Lower leg skin (tissue), 4 donors: ENCODE measurements around the gene TMC7. TPM values are rescaled to one million over a fixed set of nuclear protein-coding genes. Genes with fewer than 3 reads are reported as not detected.

Experiments used
- DNase-seq, 2 donors: peaks; one replicate each; pipeline ENCODE4 v3.0.0-alpha.2; 2019; ENCODE audit warnings: low spot score in 2 of 2
- H3K4me3 ChIP-seq: fragments of 200-600 bp; sonication (generic); 2 replicates; pipeline ENCODE4 v1.5.1; 2017; ENCODE audit warnings: mild to moderate bottlenecking, low read depth; ENCODE audit not compliant: poor library complexity, severe bottlenecking
- POLR2A ChIP-seq, 2 donors: fragments of 450-650 bp; IDR thresholded peaks; one replicate each; pipeline ENCODE4 v1.6.1; 2016 to 2017; ENCODE audit warnings: antibody characterized with exemption in 2 of 2, mild to moderate bottlenecking in 1 of 2, moderate library complexity in 1 of 2
- whole genome bisulfite sequencing, 2 donors: methylation state at CpG; one replicate each; pipeline ENCODE4 v1.1.5; 2018; 5-methylcytosine and 5-hydroxymethylcytosine counted together
- intact Hi-C: fragments of 100-400 bp; cut with DNase I; formaldehyde crosslinking; loops from one replicate; pipeline ENCODE4 v1.15.0; 2023; ENCODE audit warnings: low total_unique reads
- total RNA-seq, 4 donors: library from RNA; depleted of rRNA; stranded (reverse); fragments of >200 nt; gene quantifications; one replicate each; pipeline ENCODE4 v1.1.0, GENCODE V29; 2016
- TF ChIP-seq, protein P1 (sequence below), 3 donors: fragments of 450-650 bp; IDR thresholded peaks; one replicate each; pipeline ENCODE4 v1.5.1; 2016; ENCODE audit warnings: antibody characterized with exemption in 3 of 3, mild to moderate bottlenecking in 3 of 3, moderate library complexity in 2 of 3

The TMC7 gene
- total RNA-seq, 4 donors from 2014 or later, result 0.38 to 1.6 (median 0.73) TPM

DNA sequence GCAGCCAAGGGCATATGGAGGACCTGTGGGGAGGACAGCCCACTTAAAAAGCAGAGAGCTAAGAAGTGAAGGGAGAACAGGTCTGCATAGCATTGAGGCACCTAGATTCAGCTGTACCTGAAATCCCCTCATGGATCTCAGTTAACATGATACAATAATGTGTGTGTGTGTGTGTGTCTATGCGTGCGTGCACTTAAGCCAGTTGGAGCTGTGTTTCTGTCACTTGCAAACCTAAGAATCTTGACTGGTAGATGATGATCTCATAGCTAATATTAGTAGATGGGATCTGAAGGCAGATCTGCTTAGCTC is 128.3 kb downstream of the TMC7 start:
- TF ChIP-seq POLR2A (IDR thresholded peaks at IDR 0.05), result no peak
- TF ChIP-seq, protein P1, sequence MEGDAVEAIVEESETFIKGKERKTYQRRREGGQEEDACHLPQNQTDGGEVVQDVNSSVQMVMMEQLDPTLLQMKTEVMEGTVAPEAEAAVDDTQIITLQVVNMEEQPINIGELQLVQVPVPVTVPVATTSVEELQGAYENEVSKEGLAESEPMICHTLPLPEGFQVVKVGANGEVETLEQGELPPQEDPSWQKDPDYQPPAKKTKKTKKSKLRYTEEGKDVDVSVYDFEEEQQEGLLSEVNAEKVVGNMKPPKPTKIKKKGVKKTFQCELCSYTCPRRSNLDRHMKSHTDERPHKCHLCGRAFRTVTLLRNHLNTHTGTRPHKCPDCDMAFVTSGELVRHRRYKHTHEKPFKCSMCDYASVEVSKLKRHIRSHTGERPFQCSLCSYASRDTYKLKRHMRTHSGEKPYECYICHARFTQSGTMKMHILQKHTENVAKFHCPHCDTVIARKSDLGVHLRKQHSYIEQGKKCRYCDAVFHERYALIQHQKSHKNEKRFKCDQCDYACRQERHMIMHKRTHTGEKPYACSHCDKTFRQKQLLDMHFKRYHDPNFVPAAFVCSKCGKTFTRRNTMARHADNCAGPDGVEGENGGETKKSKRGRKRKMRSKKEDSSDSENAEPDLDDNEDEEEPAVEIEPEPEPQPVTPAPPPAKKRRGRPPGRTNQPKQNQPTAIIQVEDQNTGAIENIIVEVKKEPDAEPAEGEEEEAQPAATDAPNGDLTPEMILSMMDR (IDR thresholded peaks at IDR 0.05), result no peak

More for the DNA sequence above, 128.3 kb downstream of the TMC7 start:
- intact Hi-C loops, result no loop called here
- DNase-seq, result no peak
- H3K4me3 ChIP-seq, result no peak overlapping the region
- 72 to 75% methylated on average over 2 of the region's 2 CpGs for WGBS, 2 donors

Other genes starting within 250 kb of the TMC7 start
- gene RPS15A, start 193.6 kb upstream of the TMC7 start, total RNA-seq, result 1,000 to 10,000 TPM; 1,497 to 2,701 (median 1,801) TPM
- 100 to 1,000 TPM in 3 of 4 donors, 10 to 100 TPM in 1; 97.6 to 186 (median 124) TPM for gene ARL6IP1, start 182.4 kb upstream of the TMC7 start, total RNA-seq
- gene SMG1, start 57.5 kb upstream of the TMC7 start, total RNA-seq, result 100 to 1,000 TPM in 3 of 4 donors, 10 to 100 TPM in 1; 86.4 to 187 (median 105) TPM
- gene COQ7, start 83.7 kb downstream of the TMC7 start, total RNA-seq, result 10 to 100 TPM; 11.4 to 18.3 (median 15.4) TPM
- gene ITPRIPL2, start 130.0 kb downstream of the TMC7 start, total RNA-seq, result 10 to 100 TPM; 57.3 to 61.0 (median 58.1) TPM
- gene SYT17, start 184.3 kb downstream of the TMC7 start, total RNA-seq, result 1 to 10 TPM; 3.7 to 9.0 (median 4.8) TPM